GM23338 (cell line): ENCODE data around the gene PRKCH. TPM values are rescaled to one million over a fixed set of nuclear protein-coding genes. Genes with fewer than 3 reads are reported as not detected.

Experiments used
- ATAC-seq: fragments of 200-7000 bp; cut with Tn5 transposase; 3 replicates; pipeline ENCODE4 v1.9.1; 2020
- DNase-seq: peaks from one replicate; pipeline ENCODE4 v3.0.0-alpha.2; 2015; ENCODE audit warnings: low spot score
- H2AFZ ChIP-seq: fragments of 200-600 bp; sonication (generic); 2 replicates; pipeline ENCODE4 v1.8.0; 2016; ENCODE audit warnings: antibody characterized with exemption, mild to moderate bottlenecking, moderate library complexity
- H3F3A ChIP-seq: fragments of 200-600 bp; sonication (generic); replicated peaks from 2 replicates; pipeline ENCODE4 v1.8.0; 2017; ENCODE audit warnings: antibody characterized with exemption, mixed run types, low read depth
- H3K27ac ChIP-seq: fragments of 200-600 bp; sonication (generic); 2 replicates; pipeline ENCODE4 v1.6.1; 2016; ENCODE audit warnings: low read depth
- H3K27me3 ChIP-seq: fragments of 200-600 bp; sonication (generic); 2 replicates; pipeline ENCODE4 v1.8.0; 2016; ENCODE audit warnings: mild to moderate bottlenecking, mixed run types, moderate library complexity; ENCODE audit not compliant: insufficient read depth
- H3K36me3 ChIP-seq: fragments of 200-600 bp; sonication (generic); 2 replicates; pipeline ENCODE4 v1.8.0; 2016; ENCODE audit warnings: mild to moderate bottlenecking; ENCODE audit not compliant: insufficient read depth
- H3K4me1 ChIP-seq: fragments of 200-600 bp; sonication (generic); 2 replicates; pipeline ENCODE4 v1.8.0; 2016; ENCODE audit warnings: mild to moderate bottlenecking, moderate library complexity; ENCODE audit not compliant: insufficient read depth
- H3K4me2 ChIP-seq: fragments of 200-600 bp; sonication (generic); 2 replicates; pipeline ENCODE4 v1.7.1; 2017; ENCODE audit warnings: mixed run types
- H3K4me3 ChIP-seq: fragments of 200-600 bp; sonication (generic); 2 replicates; pipeline ENCODE4 v1.6.1; 2016; ENCODE audit warnings: mixed run types
- H3K79me2 ChIP-seq: fragments of 200-600 bp; sonication (generic); replicated peaks from 2 replicates; pipeline ENCODE4 v1.8.0; 2017; ENCODE audit warnings: mild to moderate bottlenecking; ENCODE audit not compliant: insufficient read depth
- H3K9me2 ChIP-seq: fragments of 200-600 bp; sonication (generic); 2 replicates; pipeline ENCODE4 v1.8.0; 2017; ENCODE audit not compliant: insufficient read depth
- H4K20me1 ChIP-seq: fragments of 200-600 bp; sonication (generic); replicated peaks from 2 replicates; pipeline ENCODE4 v1.8.0; 2017; ENCODE audit warnings: mild to moderate bottlenecking; ENCODE audit not compliant: insufficient read depth
- H3K27ac Mint-ChIP-seq: 2 replicates; pipeline ENCODE4 v1.8.0; 2020; ENCODE audit warnings: inconsistent platforms, mild to moderate bottlenecking, moderate library complexity, mixed read lengths
- H3K27me3 Mint-ChIP-seq: 3 replicates; pipeline ENCODE4 v1.8.0; 2022; ENCODE audit warnings: low read depth, mild to moderate bottlenecking, moderate library complexity, mixed read lengths, inconsistent platforms; ENCODE audit not compliant: insufficient read depth, poor library complexity
- H3K36me3 Mint-ChIP-seq: 3 replicates; pipeline ENCODE4 v1.8.0; 2021; ENCODE audit warnings: low read depth, mild to moderate bottlenecking, inconsistent platforms, moderate library complexity, mixed read lengths
- H3K4me1 Mint-ChIP-seq: 3 replicates; pipeline ENCODE4 v1.8.0; 2020; ENCODE audit warnings: mild to moderate bottlenecking, inconsistent platforms, mixed read lengths
- H3K4me3 Mint-ChIP-seq: 3 replicates; pipeline ENCODE4 v1.8.0; 2021; ENCODE audit warnings: moderate library complexity, mild to moderate bottlenecking, inconsistent platforms, mixed read lengths
- H3K9me3 Mint-ChIP-seq: 3 replicates; pipeline ENCODE4 v1.8.0; 2020; ENCODE audit warnings: moderate library complexity, mild to moderate bottlenecking, inconsistent platforms, mixed read lengths
- CREB1 ChIP-seq: fragments of 250-450 bp; sonication (Bioruptor Pico); IDR thresholded peaks from 2 replicates; pipeline ENCODE4 v1.5.0; 2020; ENCODE audit warnings: low read depth, mild to moderate bottlenecking, moderate library complexity
- CTCF ChIP-seq, 2 experiments: fragments of 200-600 bp in 1 of 2; sonication (generic) in 1 of 2; conservative IDR thresholded peaks; 2 replicates each; pipeline versions ENCODE4 v1.5.1 to v1.6.1; 2016 to 2017; ENCODE audit warnings: antibody characterized with exemption in 2 of 2, low read depth in 2 of 2, mild to moderate bottlenecking in 2 of 2, moderate library complexity in 1 of 2
- EZH2 ChIP-seq: fragments of 200-600 bp; sonication (generic); IDR thresholded peaks from one replicate; pipeline ENCODE4 v1.8.0; 2017; ENCODE audit warnings: antibody characterized with exemption, mild to moderate bottlenecking, low read depth; ENCODE audit not compliant: unreplicated experiment
- EZH2phosphoT487 ChIP-seq: fragments of 200-600 bp; sonication (generic); IDR thresholded peaks from one replicate; pipeline ENCODE4 v1.8.1; 2018; ENCODE audit warnings: antibody characterized with exemption; ENCODE audit not compliant: unreplicated experiment
- JUNB ChIP-seq: IDR thresholded peaks from one replicate; pipeline ENCODE4 v1.6.1; 2016; ENCODE audit warnings: antibody characterized with exemption; ENCODE audit not compliant: unreplicated experiment
- NANOG ChIP-seq: IDR thresholded peaks from 2 replicates; pipeline ENCODE4 v1.6.1; 2016; ENCODE audit warnings: antibody characterized with exemption, borderline replicate concordance
- POLR2AphosphoS5 ChIP-seq: IDR thresholded peaks from 2 replicates; pipeline ENCODE4 v1.6.1; 2016; ENCODE audit warnings: antibody characterized with exemption, low read depth
- REST ChIP-seq: IDR thresholded peaks from one replicate; pipeline ENCODE4 v1.6.1; 2018; ENCODE audit warnings: antibody characterized with exemption; ENCODE audit not compliant: unreplicated experiment
- STAT1 ChIP-seq: IDR thresholded peaks from one replicate; pipeline ENCODE4 v1.6.1; 2016; ENCODE audit warnings: antibody characterized with exemption; ENCODE audit not compliant: unreplicated experiment
- ZNF114 ChIP-seq: fragments of 250-450 bp; sonication (Bioruptor Pico); IDR thresholded peaks from 2 replicates; pipeline ENCODE4 v1.5.0; 2020; ENCODE audit warnings: mild to moderate bottlenecking, moderate library complexity
- ZNF331 ChIP-seq: fragments of 250-450 bp; sonication (Bioruptor Pico); IDR thresholded peaks from 2 replicates; pipeline ENCODE4 v1.5.0; 2020; ENCODE audit warnings: low read depth, mild to moderate bottlenecking, moderate library complexity
- polyA plus RNA-seq: library from polyadenylated mRNA; unstranded; fragments of >200 nt; fragmentation: Nextera tagmentation; extraction: Ambion mirVana; gene quantifications from 2 replicates; pipeline ENCODE4 v1.2.1, GENCODE V29; 2016
- total RNA-seq: library from RNA; depleted of rRNA; stranded (reverse); fragments of >200 nt; shearing (Covaris generic); gene quantifications from 2 replicates; pipeline ENCODE4 v1.2.3, GENCODE V29; 2014
- TF ChIP-seq, protein P1 (sequence below): IDR thresholded peaks from 2 replicates; pipeline ENCODE4 v1.6.1; 2016; ENCODE audit warnings: antibody characterized with exemption
- TF ChIP-seq, protein P2 (sequence below): fragments of 250-450 bp; sonication (Bioruptor Pico); IDR thresholded peaks from 2 replicates; pipeline ENCODE4 v1.5.0; 2020; ENCODE audit warnings: mild to moderate bottlenecking, moderate library complexity

The PRKCH gene
- total and polyA plus RNA-seq, 2 experiments from 2014 or later = 5.4 to 10.1 TPM

DNA sequence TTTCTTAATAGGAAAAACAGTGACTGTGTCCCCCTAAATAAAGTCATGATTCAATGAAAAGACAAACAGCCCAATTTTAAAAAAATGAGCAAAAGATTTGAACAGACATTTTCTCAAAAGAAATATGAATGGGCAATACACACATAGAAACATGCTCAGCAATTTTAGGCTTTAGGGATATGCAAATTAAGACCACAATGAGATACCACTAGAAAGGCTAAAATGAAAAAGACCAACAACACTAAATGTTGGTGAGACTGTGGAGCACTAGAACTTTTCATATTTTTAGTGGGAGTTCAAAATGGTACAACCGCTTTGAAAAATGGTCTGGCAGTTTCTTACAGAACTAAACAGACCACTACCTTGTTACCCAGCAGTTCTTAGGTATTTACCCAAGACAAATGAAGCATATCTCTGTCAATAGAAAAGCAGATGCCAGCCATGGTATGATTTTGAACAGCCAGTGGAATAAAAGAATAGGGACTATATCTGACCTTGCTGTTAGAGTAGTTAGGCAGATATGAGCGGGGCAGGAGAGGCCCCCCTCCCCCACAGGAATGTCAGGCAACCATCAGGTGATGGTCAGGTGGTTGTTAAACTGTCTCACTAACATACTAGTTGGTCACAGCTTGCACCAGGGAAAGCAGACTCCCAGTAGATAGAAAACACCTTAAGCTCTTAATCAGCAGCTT lies 108.8 kb downstream of the PRKCH start:
- Histone ChIP-seq H3K27me3 (no peaks in the 10 kb centered on the region), H2AFZ (no peak overlapping the region), H3K4me1 (peaks cover 8% of the 10 kb centered on the region; the same call in 1 of the 2 replicates), H3K79me2 (no peaks in the 10 kb centered on the region), H3F3A (no peaks in the 10 kb centered on the region), H3K4me2 (no peak overlapping the region), H3K27ac (no peak overlapping the region), H3K4me3 (no peak overlapping the region), H3K36me3 (no peaks in the 10 kb centered on the region), H3K9me2 (no peaks in the 10 kb centered on the region; the same call in 1 of the 2 replicates), H4K20me1 (no peaks in the 10 kb centered on the region)
- DNase-seq (no peak), ATAC-seq (no peak)
- no peak overlapping the region for H3K27ac Mint-ChIP-seq
- peaks cover 1% of the 10 kb centered on the region for H3K27me3 Mint-ChIP-seq
- H3K4me3 Mint-ChIP-seq = no peak overlapping the region
- peaks cover 17% of the 10 kb centered on the region; the same call in 2 of the 3 replicates for H3K9me3 Mint-ChIP-seq
- peaks cover 3% of the 10 kb centered on the region; the same call in 1 of the 3 replicates for H3K36me3 Mint-ChIP-seq
- TF ChIP-seq NANOG = no peak
- no peak for TF ChIP-seq STAT1
- TF ChIP-seq POLR2AphosphoS5 = no peak
- TF ChIP-seq, protein P1, sequence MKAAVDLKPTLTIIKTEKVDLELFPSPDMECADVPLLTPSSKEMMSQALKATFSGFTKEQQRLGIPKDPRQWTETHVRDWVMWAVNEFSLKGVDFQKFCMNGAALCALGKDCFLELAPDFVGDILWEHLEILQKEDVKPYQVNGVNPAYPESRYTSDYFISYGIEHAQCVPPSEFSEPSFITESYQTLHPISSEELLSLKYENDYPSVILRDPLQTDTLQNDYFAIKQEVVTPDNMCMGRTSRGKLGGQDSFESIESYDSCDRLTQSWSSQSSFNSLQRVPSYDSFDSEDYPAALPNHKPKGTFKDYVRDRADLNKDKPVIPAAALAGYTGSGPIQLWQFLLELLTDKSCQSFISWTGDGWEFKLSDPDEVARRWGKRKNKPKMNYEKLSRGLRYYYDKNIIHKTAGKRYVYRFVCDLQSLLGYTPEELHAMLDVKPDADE = no peak
- no peak for TF ChIP-seq JUNB
- no peak for TF ChIP-seq ZNF331 (CRISPR knock-in tag)
- TF ChIP-seq ZNF114 (CRISPR knock-in tag) = no peak
- TF ChIP-seq EZH2phosphoT487 = no peak
- TF ChIP-seq CTCF (conservative IDR thresholded peaks at IDR 0.05; ENCODE audit: low read depth in 2 of 2) = no peak
- TF ChIP-seq REST = no peak
- TF ChIP-seq EZH2 = no peak
- TF ChIP-seq, protein P2, sequence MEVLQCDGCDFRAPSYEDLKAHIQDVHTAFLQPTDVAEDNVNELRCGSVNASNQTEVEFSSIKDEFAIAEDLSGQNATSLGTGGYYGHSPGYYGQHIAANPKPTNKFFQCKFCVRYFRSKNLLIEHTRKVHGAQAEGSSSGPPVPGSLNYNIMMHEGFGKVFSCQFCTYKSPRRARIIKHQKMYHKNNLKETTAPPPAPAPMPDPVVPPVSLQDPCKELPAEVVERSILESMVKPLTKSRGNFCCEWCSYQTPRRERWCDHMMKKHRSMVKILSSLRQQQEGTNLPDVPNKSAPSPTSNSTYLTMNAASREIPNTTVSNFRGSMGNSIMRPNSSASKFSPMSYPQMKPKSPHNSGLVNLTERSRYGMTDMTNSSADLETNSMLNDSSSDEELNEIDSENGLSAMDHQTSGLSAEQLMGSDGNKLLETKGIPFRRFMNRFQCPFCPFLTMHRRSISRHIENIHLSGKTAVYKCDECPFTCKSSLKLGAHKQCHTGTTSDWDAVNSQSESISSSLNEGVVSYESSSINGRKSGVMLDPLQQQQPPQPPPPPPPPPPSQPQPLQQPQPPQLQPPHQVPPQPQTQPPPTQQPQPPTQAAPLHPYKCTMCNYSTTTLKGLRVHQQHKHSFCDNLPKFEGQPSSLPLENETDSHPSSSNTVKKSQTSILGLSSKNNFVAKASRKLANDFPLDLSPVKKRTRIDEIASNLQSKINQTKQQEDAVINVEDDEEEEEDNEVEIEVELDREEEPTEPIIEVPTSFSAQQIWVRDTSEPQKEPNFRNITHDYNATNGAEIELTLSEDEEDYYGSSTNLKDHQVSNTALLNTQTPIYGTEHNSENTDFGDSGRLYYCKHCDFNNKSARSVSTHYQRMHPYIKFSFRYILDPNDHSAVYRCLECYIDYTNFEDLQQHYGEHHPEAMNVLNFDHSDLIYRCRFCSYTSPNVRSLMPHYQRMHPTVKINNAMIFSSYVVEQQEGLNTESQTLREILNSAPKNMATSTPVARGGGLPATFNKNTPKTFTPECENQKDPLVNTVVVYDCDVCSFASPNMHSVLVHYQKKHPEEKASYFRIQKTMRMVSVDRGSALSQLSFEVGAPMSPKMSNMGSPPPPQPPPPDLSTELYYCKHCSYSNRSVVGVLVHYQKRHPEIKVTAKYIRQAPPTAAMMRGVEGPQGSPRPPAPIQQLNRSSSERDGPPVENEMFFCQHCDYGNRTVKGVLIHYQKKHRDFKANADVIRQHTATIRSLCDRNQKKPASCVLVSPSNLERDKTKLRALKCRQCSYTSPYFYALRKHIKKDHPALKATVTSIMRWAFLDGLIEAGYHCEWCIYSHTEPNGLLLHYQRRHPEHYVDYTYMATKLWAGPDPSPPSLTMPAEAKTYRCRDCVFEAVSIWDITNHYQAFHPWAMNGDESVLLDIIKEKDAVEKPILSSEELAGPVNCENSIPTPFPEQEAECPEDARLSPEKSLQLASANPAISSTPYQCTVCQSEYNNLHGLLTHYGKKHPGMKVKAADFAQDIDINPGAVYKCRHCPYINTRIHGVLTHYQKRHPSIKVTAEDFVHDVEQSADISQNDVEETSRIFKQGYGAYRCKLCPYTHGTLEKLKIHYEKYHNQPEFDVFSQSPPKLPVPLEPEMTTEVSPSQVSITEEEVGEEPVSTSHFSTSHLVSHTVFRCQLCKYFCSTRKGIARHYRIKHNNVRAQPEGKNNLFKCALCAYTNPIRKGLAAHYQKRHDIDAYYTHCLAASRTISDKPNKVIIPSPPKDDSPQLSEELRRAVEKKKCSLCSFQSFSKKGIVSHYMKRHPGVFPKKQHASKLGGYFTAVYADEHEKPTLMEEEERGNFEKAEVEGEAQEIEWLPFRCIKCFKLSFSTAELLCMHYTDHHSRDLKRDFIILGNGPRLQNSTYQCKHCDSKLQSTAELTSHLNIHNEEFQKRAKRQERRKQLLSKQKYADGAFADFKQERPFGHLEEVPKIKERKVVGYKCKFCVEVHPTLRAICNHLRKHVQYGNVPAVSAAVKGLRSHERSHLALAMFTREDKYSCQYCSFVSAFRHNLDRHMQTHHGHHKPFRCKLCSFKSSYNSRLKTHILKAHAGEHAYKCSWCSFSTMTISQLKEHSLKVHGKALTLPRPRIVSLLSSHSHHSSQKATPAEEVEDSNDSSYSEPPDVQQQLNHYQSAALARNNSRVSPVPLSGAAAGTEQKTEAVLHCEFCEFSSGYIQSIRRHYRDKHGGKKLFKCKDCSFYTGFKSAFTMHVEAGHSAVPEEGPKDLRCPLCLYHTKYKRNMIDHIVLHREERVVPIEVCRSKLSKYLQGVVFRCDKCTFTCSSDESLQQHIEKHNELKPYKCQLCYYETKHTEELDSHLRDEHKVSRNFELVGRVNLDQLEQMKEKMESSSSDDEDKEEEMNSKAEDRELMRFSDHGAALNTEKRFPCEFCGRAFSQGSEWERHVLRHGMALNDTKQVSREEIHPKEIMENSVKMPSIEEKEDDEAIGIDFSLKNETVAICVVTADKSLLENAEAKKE (CRISPR knock-in tag) = no peak
- TF ChIP-seq CREB1 (CRISPR knock-in tag) = no peak
- peaks cover 22% of the 10 kb centered on the region for H3K4me1 Mint-ChIP-seq
